Cardiac fibroblast (primary cell): ENCODE measurements around the gene ARPC3.
"Not testable (repeated sequence)": the region's sequence is repeated elsewhere in the genome, so short reads cannot be mapped to it uniquely, and the experiment has no call there.

Experiments used
- DNase-seq, 2 donors: peaks; one replicate each; pipeline versions ENCODE4 v3.0.0 to v3.0.0-alpha.2; 2010; ENCODE audit warnings: low read depth in 2 of 2
- H3K4me3 ChIP-seq, 2 donors: replicated peaks in 1 of 2; 1 replicate in 1 of 2; 2 replicates in 1 of 2; pipeline ENCODE4 v1.5.1; 2011; ENCODE audit warnings: low read depth in 2 of 2, low read length in 2 of 2, mild to moderate bottlenecking in 2 of 2, moderate library complexity in 1 of 2
- CTCF ChIP-seq: IDR thresholded peaks from one replicate; pipeline ENCODE4 v1.5.1; 2011; ENCODE audit warnings: low read depth, mild to moderate bottlenecking, low read length, inconsistent platforms

The ARPC3 gene

GRCh38 chr12:110465024-110465423, 14.9 kb upstream of the ARPC3 start:
- DNase-seq = no peak
- no peak for TF ChIP-seq CTCF
- H3K4me3 ChIP-seq = no peak overlapping the region

- not testable (repeated sequence) for H3K4me3 ChIP-seq, DNase-seq
Observed at GRCh38 chr12:110461189-110461588, 11.1 kb upstream of the ARPC3 start.

- TF ChIP-seq CTCF = no peak
- no peak overlapping the region for H3K4me3 ChIP-seq
- no peak for DNase-seq
Observed at GRCh38 chr12:110458756-110459155, 8.6 kb upstream of the ARPC3 start.

- TF ChIP-seq CTCF = no peak
- DNase-seq = no peak
- no peak overlapping the region for H3K4me3 ChIP-seq
Observed at GRCh38 chr12:110453569-110454296, 3.6 kb upstream of the ARPC3 start.

- TF ChIP-seq CTCF = no peak
- no peak overlapping the region for H3K4me3 ChIP-seq
- DNase-seq = no peak
Observed at GRCh38 chr12:110451263-110451662, 1.1 kb upstream of the ARPC3 start.

GRCh38 chr12:110444455-110444854, 5.7 kb downstream of the ARPC3 start:
- H3K4me3 ChIP-seq = no peak overlapping the region
- TF ChIP-seq CTCF = no peak
- DNase-seq = no peak

- DNase-seq = peak; percentile 14 to 57
- H3K4me3 ChIP-seq = no peak overlapping the region
- no peak for TF ChIP-seq CTCF
Observed at GRCh38 chr12:110436231-110436630, 13.9 kb downstream of the ARPC3 start.
